Kidney (tissue), 14 donors: Measurements from ENCODE around the gene GSDME. TPM values are rescaled to one million over a fixed set of nuclear protein-coding genes. Genes with fewer than 3 reads are reported as not detected.
A peak's percentile ranks its signal among the peaks of the same experiment; 100 is the strongest.

ENCODE experiments used
- DNase-seq, 5 donors: peaks; one replicate each; pipeline ENCODE4 v3.0.0-alpha.2; 2013 to 2020
- FAIRE-seq: peaks from 2 replicates; lab custom pipeline; 2012; peaks lifted over from hg19 to GRCh38; lab: Jason Lieb, UNC
- H3K27ac ChIP-seq, 2 donors: one replicate each; pipeline ENCODE4 v1.7.0; 2013; ENCODE audit warnings: low read depth in 2 of 2, low read length in 2 of 2, inconsistent platforms in 1 of 2
- H3K27me3 ChIP-seq: one replicate; pipeline ENCODE4 v1.7.1; 2013; ENCODE audit warnings: low read length, inconsistent platforms; ENCODE audit not compliant: control insufficient read depth, insufficient read depth
- H3K36me3 ChIP-seq, 3 donors: one replicate each; pipeline versions ENCODE4 v1.7.0 to v1.7.1; 2013; ENCODE audit warnings: low read length in 3 of 3, control low read depth in 1 of 3, inconsistent platforms in 1 of 3; ENCODE audit not compliant: insufficient read depth in 3 of 3, control insufficient read depth in 2 of 3
- H3K4me1 ChIP-seq, 3 donors: one replicate each; pipeline versions ENCODE4 v1.7.0 to v1.7.1; 2013; ENCODE audit warnings: low read length in 3 of 3, inconsistent platforms in 1 of 3, low read depth in 1 of 3; ENCODE audit not compliant: control insufficient read depth in 2 of 3, insufficient read depth in 2 of 3
- H3K4me3 ChIP-seq, 3 donors: one replicate each; pipeline versions ENCODE4 v1.7.0 to v1.8.1; 2013; ENCODE audit warnings: low read length in 3 of 3, control low read depth in 1 of 3, inconsistent platforms in 1 of 3
- H3K9ac ChIP-seq, 3 donors: one replicate each; pipeline versions ENCODE4 v1.7.0 to v1.7.1; 2013; ENCODE audit warnings: low read length in 3 of 3, control low read depth in 1 of 3, inconsistent platforms in 1 of 3
- H3K9me3 ChIP-seq, 3 donors: one replicate each; pipeline versions ENCODE4 v1.7.0 to v1.7.1; 2013; ENCODE audit warnings: low read length in 3 of 3, control low read depth in 1 of 3, inconsistent platforms in 1 of 3; ENCODE audit not compliant: control insufficient read depth in 2 of 3, insufficient read depth in 1 of 3
- intact Hi-C: fragments of 100-400 bp; cut with DNase I; formaldehyde crosslinking; loops from one replicate; pipeline ENCODE4 v1.11.1; 2022
- polyA plus RNA-seq: library from polyadenylated mRNA; stranded (reverse); fragments of 350-450 nt; fragmentation: Illumina TruSeq; extraction: RNeasy Lipid Tissue Mini Kit (QIAGEN cat#74804); gene quantifications from one replicate; pipeline ENCODE4 v1.2.3, GENCODE V29; 2014; ENCODE audit warnings: low read depth, low replicate concordance; ENCODE audit not compliant: insufficient read depth
- total RNA-seq: library from RNA; stranded (reverse); fragmentation: NEBNext Ultra II Directional; extraction: Animal tissue kit (Norgen Biotek cat#: 25700); gene quantifications from one replicate; pipeline ENCODE4 v1.2.1, GENCODE V29; 2021
- TF ChIP-seq, protein P1 (sequence below): IDR thresholded peaks from 3 replicates; pipeline ENCODE4 v1.5.1; 2012; ENCODE audit warnings: mild to moderate bottlenecking, moderate library complexity, borderline replicate concordance; ENCODE audit not compliant: insufficient read depth; ENCODE audit errors: extremely low read depth
- donor health status: control.
- donor health status: control.
- donor health status: control.
- donor health status: control.
- donor health status: control.
- donor health status: DM: yes; HTN: yes; CAD: no.
- donor health status: Normal renal cell carcinoma (clear cell type).

The GSDME gene
- total and polyA plus RNA-seq, 2 donors from 2014 or later: 11.7 to 16.8 TPM

DNA sequence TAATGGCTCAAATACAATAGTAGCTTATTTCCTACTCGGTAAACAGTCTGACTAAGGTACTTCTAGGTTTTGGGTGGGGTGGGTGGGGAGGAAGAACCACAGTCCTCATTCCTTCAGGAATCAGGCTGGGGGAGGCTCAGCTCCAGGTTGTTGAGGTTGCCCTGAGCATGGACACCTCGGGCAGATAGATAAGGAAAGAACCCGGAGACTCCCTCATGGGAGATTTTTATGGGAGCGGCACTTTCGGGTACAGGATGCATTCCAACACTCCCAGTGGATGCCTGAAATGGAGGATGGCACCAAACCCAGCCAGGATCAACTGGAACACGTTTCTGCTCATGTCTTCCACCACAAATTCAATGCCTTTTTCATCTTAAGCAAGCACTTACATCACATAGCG is 5.5 kb upstream of the GSDME start:
- Histone ChIP-seq H3K4me3 (no peak overlapping the region), H3K9me3 (no peaks in the 10 kb centered on the region), H3K9ac (no peak overlapping the region), H3K36me3 (no peaks in the 10 kb centered on the region), H3K27me3 (no peaks in the 10 kb centered on the region), H3K27ac (no peak overlapping the region), H3K4me1 (peaks cover 0 to 5% (median 0%) of the 10 kb centered on the region in 3 donors)
- DNase-seq (no peak), FAIRE-seq (no peak)
- intact Hi-C loops: no loop called here
- TF ChIP-seq, protein P1, sequence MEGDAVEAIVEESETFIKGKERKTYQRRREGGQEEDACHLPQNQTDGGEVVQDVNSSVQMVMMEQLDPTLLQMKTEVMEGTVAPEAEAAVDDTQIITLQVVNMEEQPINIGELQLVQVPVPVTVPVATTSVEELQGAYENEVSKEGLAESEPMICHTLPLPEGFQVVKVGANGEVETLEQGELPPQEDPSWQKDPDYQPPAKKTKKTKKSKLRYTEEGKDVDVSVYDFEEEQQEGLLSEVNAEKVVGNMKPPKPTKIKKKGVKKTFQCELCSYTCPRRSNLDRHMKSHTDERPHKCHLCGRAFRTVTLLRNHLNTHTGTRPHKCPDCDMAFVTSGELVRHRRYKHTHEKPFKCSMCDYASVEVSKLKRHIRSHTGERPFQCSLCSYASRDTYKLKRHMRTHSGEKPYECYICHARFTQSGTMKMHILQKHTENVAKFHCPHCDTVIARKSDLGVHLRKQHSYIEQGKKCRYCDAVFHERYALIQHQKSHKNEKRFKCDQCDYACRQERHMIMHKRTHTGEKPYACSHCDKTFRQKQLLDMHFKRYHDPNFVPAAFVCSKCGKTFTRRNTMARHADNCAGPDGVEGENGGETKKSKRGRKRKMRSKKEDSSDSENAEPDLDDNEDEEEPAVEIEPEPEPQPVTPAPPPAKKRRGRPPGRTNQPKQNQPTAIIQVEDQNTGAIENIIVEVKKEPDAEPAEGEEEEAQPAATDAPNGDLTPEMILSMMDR: no peak

DNA sequence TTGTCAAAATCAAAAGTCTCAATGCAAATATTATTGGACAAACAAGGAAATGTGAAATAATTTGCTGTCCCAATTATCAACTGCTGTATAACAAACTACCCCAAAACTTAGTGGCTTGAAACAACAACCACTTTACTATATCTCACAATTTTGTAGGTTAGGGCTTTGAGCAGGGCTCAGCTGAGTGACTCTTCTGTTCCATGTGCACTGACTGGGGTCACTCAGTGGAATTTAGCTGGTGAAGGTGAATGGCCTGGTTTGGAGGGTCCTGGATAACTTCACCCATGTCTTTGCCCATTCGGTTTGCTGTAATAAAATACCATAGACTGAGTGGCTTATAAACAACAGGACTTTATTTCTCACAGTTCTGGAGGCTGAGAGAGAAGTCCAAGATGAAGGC is 3.7 kb upstream of the GSDME start:
- H3K4me1 ChIP-seq: peaks cover 0 to 5% (median 3%) of the 10 kb centered on the region in 3 donors
- H3K36me3 ChIP-seq: no peaks in the 10 kb centered on the region
- H3K27ac ChIP-seq: no peak overlapping the region
- H3K9me3 ChIP-seq: no peaks in the 10 kb centered on the region
- no peak for DNase-seq
- no peak overlapping the region for H3K4me3 ChIP-seq
- intact Hi-C loops: no loop called here
- no peak overlapping the region for H3K9ac ChIP-seq
- no peak for FAIRE-seq
- no peaks in the 10 kb centered on the region for H3K27me3 ChIP-seq
- TF ChIP-seq, protein P1: no peak

DNA sequence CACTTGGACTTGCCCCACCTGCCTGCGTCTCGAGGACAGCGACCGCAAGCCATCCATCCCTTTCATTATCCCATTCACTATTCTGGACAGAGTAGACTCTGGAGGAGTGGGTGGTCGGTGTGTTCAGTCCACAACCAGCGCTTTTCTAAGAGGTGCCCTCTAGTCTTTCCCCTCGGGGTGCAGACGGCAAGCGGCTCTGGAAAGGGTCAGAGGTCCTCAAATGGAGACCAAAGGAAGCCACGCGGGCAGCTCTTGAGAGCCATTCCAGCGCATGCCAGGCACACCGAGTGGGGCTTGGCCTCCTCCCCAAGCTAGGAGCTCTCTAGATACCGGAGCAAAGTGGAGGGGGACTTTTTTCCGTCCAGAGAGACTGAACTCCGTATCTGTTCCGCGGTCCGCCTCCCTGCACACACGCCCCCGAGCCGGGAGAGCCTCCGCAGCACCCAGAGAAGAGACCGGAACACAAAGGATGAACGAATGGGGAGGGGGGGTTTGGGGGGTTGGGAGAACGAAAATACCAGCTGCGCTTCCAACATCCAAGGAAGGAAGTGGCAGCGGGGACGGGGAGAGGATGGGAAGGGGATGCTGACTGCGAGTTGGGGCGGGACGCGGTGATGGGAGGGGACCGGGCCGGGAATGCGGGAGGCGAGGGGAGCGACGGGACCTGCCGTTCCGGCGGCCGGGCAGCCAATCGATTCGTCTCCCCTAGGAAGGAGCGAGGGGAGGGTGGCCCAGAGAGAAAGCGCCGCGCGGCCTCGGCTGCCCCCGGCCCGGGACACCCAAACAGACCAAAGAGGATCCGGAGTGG is 515 bp downstream of the GSDME start:
- intact Hi-C loops: no loop called here
- DNase-seq (peak; percentile 61 to 80 (median 74)), FAIRE-seq (no peak)
- H3K9me3 ChIP-seq: no peaks in the 10 kb centered on the region
- no peaks in the 10 kb centered on the region for H3K36me3 ChIP-seq
- peaks cover 0 to 5% (median 3%) of the 10 kb centered on the region in 3 donors for H3K4me1 ChIP-seq
- H3K27me3 ChIP-seq: no peaks in the 10 kb centered on the region
- H3K4me3 ChIP-seq: peak overlapping the region; percentile 52 to 63 (median 62)
- H3K27ac ChIP-seq: peak overlapping the region in 1 of 2 donors; percentile 64
- TF ChIP-seq, protein P1: no peak
- H3K9ac ChIP-seq: peak overlapping the region; percentile 10 to 60 (median 25)
